ENCODE measurements around the gene PHF21A.

PHF21A gene

DNA sequence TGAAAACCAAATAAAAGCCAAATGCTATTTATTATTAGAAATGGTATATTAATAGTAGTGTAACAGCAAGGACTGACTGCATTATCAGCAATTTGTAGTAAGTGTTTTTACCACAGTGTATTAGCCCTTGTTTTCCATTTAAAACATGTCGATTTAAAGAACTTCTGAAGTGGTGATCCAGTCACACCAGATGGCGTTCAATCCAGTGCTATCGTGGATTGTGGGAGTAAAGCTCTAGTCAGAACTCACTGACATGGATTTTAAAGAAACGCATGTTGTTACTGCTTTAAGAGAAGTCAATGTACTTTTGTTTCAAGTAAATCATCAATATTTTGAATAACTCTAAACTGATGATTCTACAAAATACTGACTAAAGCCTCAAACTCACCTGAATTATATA is 147.7 kb downstream of the PHF21A start:
- no peak for DNase-seq

DNA sequence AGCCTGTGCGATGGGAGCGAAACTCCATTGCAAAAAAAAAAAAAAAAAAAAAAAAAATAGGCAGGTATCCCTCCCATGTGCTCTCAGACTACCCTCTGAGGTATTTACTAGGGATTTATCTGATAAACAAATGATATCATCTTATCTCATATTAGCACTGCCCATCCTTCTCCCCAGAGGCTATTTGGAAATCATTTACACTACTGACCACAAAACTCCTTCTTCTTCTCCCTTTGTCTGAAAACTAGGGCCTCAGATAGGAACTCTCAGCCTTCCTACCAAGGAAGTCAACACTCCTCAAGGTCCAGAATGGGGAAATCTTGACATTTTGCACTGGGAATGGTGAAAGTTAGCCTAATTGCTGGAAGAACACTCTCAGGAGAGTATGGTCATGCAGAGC is 152.4 kb downstream of the PHF21A start:
- no peak for DNase-seq

DNA sequence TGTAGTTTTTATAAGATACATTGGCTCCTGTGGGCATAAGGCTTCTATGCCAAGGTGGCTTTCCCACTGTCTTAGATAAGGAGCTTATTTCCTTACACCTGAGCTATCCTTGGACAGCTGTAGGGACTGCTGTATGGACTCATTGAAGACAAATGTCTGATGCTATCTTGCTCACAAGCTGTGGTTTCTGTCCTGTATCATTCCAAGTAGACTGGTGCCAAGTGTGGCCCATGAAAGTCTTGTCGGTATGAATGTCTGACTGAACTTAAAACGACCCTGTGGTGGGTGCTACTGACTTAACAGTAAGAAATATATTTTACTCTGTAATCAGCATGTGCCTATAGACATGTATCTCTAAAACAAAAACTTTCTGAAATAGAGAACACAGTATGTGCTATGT is 153.7 kb downstream of the PHF21A start:
- no peak for DNase-seq

DNA sequence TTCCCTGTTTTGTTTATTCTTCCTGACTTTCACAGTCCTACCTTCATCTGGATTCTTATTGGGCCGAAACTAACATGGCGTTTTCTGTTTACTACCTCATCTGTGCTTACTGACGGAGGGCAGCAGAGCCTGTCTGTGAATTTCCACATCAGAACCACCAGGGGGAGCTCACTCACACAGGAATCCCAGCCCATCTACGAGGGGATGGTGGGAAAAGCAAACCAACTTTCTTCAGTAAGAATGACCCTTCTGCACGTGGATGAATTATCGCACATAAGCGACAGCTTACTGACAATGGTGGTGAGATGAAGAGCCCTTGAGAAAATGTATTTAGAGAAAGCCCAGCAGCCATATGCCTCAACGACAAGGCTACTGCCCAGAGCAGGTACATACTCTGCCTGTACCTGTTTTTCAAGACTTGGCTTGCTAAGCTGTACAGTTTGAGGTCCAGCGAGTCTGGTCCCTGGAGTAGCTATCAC is 156.3 kb downstream of the PHF21A start:
- peak; percentile 80 for DNase-seq

DNA sequence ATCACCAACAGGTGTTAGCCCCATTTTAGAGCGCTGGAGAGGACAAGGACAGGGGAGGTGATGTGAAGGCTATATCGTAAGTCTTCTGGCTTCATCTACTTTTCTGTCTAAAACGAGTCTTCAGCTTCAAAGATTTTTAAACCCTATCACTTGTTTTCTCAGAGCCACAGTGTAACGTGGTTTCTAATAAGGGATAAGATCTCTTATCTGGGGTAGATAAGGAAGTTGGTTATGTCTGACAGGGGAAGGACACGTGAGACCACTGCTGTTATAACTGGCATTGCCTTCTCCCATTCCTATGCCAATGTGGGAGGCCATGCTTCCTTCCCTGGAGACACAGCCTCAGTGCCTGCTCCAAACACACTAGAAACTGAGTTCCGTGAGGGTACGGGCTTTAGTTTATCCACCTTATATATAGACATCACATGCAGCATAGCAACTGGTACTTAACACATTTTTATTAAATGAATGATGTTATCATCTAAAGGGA is 159.5 kb downstream of the PHF21A start:
- no peak for DNase-seq

DNA sequence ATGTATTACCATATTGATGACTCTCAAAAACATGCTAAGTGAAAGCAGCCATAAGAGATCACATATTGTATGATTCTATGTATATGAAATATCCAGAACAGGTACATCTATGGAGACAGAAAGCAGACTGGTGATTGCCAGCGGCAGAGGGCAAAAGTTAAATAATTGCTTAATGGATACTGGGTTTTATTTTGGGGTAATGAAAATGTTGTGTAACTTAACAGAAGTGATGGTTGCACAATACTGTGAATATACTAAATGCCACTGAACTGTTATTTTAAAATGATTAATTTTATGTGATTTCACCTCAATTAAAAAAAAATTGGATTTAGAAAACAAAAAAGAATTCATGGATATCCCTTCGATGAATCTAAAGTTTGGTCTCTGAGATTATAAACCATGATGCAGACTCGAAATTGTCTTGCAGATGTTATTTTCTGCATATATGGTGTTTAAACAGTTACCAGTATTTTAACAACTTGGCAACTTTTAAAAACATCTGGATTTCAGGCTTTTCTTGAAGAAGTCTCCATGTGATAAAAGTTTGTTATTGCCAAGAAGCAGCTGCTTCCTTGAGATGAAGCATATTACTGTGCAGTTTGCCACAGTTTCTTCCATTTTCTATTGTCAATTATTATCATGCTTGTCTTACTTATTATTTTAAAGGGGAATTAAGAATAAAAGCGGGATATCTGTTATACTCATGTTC is 160.7 kb downstream of the PHF21A start:
- no peak for DNase-seq

DNA sequence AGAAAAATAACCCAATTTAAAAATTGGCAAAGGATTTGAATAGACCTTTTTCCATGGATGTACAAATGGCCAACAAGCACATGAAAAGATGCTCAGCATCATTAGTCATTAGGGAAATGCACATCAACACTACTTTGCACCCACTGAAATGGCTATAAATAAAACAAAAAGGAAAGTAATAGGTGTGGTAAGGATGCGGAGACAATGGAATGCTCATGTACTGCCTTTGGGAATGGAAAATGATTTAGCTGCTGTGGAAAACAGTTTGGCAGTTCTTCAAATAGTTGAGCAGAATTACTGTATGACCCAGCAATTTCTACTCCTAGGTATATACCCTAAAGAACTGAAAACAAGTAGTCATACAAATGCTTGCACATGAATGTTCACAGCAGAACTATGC is 161.4 kb downstream of the PHF21A start:
- peak; percentile 4 for DNase-seq

DNA sequence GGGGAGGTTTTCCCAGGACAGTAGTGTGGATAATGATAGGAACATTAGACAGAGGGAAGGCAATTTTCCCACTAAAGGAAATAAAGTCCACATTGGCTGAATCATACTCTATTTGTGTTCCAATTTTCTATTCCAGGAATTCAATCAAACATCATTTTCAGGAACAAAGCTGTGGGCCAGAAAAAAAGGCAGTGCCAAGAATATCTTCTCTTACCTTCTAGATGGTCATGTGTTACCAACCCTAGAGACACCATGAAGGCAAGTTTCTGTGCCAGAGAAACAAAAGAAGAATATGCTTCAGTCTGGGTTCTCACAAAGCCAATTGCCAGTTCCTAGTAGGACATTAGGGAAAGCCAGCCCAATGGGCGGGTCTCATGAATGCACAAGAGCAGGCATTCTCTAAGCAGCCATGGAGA is 171.3 kb downstream of the PHF21A start:
- no peak for DNase-seq

DNA sequence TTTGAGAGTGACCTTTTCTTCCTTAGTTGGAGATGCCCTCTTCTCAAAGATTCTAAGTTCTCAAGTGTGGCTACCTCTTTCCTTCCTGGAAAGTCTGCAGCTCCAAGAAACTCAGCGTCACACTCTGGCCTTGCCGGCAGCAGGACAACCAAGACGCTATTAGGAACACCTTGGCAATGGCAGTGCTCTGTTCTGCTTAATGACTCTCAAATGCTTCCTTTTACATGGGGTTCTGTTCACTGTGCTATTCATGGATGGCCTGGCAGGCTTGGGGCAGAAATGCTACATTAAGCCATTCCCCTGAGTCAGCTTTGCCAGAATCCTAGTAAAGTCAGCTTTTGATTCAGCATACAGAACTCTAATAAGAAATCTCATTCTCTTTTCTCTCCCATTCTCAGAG is 172.9 kb downstream of the PHF21A start:
- no peak for DNase-seq

DNA sequence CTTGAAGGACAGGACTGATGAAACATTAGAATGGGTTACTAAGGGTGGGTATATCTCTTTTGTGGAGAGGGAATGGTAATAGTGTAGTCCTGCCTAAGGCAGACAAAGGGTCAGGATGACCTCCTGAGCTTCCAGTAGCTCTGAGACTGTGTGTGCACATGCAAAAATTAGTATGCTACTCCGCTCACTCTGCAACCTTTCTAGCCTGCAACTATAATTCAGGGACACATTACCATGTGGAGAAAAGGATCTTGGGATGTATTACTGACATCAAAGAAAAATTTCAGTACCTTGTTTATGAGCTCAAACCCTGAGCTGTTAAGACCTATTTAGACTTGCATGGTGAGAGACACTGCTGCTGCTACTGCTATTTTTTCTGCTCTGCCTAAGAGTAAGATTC is 173.4 kb downstream of the PHF21A start:
- no peak for DNase-seq

DNA sequence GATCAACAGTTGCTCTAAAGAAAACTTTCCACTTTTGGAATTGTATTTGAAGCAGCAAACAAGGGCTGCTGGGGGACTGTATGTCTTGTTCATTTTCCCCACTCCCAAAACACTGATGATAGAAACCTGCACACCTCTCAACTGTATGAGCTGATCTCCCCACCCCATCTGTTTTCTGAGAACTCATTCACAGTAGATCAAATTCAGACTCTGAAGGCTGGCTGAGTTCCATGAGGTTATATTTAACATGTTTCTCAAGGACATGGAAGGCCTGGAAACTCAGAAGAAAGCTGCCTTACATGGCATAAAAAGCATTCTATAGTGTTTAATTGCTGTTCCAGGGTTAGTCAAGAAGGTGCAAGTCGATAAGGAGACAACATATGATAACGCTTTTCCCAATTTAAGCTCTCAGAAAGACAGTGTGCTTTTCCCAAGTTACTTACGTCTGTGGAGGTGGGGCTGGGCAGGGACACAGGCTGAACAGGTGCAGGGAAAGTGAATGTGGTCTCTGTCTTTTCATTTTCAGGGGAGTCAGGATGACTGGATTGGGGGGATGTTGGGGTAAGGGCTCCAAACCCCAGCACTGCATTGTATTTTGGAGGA is 175.8 kb downstream of the PHF21A start:
- no peak for DNase-seq

DNA sequence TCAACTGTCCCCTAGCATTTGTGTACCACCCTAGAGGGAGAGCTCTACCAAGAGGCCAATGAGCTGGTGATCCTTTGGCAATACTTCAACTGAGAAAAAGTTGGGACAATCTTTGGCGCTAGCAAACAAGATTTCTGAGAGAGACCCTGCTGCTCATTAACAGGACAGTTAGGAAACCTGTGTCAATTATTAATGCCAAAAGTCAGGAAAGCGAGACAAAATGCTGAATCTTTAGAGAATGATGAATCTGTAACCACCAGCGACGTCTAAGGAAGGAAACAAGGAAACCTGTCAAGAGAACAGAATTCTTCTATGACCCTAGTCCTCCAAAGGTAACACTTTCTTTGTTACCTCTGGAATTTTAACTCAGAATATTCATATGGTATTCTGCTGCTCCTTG is 178.9 kb downstream of the PHF21A start:
- DNase-seq = no peak

DNA sequence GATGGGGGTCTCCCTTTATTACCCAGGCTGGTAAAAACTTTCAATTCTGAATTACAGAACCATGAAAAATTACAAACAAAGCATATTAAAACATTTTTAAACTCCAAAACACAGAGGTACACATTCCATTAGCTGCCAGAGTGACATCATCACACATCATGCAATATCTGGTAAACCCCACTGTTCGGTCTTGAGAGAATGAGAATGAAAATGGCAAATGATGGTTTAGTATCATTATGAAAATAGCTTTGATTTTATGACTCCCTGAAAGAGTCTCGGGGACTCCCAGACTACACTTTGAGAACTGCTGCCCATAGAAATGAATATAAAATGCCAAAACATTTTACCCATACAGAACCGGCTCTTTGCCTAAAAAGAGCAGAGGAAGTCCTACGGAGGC is 180.0 kb downstream of the PHF21A start:
- no peak for DNase-seq

DNA sequence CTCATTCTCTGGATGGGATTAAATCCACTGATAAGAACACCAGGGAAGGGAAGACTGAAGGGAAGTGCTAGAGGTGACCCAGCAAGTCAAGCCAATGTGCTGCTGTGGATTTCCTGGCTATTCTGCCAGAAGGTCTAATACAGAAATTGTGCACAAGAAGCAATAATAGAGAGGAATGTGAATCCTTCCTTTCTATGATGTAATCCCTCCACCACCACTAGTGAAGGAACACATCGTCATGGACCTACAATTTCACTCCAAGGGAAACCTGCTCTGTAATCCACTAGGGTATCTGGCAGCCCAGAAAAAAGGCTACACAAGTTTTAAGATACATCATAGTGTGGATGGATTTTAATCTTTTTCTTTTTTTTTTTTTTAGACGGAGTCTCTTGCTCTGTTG is 181.4 kb downstream of the PHF21A start:
- no peak for DNase-seq

DNA sequence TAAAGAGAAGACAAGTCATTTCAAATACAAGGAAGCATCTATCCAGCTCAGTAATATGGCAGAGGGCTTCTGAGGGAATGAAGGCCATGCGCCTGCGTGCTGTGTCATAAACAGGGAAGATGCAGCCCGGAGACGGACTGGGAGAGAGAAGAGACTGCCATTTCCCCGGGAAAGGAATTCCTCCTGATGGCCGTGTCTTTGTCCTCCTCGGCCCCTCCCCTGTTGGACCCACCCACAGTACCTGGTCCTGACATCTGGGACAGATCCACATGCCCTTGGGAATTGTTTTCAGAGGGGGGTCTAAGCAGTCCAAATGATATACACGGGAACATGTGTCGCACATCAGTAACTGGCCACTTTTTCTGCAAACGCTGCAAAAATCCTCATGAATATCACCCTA is 183.3 kb downstream of the PHF21A start:
- no peak for DNase-seq

DNA sequence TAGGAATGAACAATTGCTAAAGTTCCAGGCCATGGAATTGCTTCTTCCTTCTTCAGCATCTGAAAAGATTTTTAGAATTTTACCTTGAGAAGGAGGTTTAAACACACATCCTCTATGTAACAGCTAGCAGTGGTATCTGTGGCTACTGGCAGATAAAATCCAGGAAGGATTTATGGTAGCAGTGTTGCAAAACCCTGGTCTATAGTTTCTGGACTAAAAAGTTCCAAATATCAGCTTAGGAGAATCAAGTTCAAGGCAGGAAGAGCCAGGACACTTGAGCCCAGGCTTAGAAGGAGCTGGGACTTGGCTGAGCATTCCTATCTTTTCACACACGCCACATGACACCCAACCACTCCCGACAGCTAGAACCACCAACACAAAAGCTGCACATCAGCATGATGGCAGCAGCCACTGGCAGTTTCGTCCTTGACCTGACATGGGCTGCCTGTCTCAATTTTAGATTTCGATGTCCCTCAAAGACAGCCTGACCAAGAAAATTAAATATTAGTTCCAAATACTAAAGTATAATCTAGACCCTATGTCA is 184.7 kb downstream of the PHF21A start:
- DNase-seq = no peak

DNA sequence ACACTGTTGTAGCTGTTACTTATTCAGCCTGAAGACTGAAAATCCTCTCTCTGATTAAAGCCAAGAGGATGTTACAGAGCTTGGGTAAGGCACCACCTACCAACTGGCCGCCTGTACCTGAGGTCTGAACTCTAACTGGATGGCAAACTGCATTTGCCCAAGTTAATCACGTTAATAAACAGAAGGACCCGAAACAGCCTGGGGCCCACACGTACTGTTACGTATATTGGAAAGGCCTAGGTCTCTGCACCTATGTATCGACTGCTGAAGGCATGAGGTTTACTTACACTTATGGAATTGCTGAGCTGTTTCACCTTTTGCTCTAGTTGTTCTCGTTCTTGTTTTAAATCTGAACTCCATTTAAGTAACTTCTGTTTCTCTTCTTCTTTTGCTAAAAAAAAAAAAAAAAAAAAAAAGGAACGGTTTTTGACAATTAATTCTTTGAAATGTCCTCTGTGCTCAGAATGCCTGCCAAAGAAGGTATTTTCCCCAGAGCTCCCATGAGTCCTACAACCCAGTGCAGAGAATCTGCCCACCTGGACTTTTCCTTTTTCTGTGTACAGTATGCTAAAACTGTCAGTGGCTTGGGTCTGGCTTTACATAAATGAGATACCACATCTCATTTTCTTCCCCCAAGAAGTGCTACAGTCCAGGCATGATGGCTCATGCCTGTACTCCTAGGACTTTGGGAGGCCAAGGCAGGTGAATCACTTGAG is 185.7 kb downstream of the PHF21A start:
- DNase-seq = no peak

DNA sequence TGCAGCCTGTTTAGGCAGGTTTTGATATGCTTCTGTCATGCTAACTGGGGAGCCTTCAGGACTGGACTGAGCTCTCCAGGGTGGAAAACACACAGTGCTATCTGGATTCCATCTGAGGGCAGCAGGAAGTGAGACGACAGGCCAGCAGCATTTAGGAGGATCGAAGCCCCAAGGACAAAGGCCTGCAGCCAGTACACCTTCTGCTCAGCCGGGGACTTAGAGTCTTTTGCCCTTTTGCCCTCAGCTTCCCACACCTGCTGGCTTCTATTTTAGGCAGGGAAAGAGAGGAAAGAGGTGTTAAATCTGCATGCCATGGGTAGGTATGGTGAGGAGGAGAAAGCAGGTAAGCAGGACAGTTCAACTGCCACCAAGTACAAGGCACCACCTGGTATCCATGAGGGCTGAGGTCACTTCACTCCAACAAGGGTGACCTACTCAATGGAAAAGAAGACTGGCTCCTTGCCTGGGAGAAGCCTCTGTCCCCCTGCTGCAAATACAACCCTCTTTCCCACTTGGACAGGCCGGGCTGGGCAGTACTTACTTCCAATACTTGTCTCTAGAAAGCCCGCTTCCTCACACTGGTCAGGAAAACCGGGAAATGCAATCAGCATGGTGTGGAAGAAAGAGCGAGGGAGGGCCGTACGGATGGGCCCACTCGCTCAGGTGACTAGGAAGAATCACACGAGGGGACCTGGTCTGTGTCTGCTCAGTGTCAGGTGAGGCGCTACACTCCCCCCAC is 186.5 kb downstream of the PHF21A start:
- no peak for DNase-seq

DNA sequence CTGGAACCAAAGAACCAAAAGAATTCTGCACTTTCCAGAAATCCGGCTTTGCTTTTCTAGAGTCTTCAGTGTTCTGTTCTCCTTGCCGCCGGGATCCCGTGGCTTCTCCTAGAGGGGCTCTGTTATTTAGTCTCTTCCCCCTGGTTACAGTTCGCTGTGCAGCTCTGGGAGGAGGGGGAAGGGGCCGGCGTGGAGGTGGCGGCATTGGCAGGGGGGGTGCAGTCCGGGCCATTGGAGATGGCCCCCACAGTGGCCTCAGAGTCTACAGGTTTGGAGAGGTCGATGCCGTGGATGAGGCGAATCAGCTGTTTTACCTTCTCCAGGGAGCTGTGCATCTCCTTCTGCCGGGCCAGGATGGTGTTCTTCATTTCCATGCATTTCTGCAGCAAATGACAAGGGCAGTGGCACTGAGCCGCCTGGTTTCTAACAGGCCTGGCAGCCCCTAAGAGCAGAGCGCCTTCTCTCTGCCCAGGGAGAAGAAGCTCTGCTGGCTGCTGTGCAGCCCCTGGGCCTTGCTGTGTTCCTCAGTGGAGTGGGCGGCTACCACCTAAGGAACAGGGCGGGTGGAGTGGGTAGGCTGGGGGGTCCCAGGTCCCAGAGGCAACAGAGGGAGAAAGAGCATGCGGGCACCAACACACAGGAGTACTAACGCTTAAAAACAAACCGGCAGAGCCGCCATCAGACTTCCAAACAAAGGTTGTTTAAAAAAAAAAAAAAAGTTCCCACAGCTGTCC is 187.2 kb downstream of the PHF21A start:
- DNase-seq = no peak

DNA sequence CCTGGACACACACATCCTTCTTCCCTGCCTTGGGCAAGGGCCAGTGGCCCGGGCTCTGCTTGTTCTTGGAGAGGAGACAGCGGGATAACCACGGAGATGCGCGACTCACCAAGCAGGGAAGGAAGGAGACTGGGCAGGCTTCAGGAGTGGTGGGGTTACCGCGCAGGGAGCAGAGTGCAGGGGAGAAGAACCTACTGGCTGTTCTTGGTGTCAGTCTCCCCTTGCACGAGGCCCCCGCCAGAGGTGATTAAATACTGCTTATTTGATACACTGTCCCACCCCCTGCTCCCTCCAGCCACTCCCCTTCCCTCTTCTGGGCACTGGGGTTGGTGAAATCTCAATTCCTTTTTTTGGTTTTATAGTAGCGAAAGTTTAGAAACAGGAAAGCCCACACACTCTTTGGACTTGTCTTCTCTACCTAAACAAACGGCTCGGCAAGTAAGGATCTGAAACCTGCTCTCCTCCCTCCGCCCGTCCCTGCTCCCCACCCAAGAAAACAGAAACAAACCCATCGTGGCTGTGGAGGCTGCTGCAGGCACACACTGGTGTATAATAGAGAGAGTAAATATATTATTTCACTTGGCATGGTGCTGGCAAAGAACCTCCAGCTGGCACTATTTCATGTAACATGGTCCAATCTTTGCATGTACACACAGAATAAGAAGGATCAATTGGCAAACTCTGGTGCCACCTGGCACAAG is 188.0 kb downstream of the PHF21A start:
- DNase-seq = peak; percentile 42

DNA sequence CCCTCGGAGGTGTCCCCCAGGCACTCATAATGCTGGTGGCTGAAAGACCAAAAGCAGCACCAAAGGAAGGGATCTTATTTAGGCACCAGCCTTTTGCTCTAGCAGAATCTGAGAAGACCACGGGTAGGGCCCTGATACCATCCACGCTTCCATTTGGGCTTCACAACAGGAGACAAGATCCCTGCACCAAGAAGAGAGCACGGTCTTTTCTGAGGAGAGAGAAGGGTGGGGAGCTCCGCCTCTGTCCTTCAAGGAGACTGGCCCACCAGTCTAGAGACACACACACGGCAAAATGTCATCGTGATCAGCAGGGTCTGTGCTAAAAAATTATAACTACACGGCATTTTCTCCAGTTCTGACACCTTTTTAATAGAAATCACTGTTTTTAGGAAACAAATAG is 189.0 kb downstream of the PHF21A start:
- no peak for DNase-seq

DNA sequence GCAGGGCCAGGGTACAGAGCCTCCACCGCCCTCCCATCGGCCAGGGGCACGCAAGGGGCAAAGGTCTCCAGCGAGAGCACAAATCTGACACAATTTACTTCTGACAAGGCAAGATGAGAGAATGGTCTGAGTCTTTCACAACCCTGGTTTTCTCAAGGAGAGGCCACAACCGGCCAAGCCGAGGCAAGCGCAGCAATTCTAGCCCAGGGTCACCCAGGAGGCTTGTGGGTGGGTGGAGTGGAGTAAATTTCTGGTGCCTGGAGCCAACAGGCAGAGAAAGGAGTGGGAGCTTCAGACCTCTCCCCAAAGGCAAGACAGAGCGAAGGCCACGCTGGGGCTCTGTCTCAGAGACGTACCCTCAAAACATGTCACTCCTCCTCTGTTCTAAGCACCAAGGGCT is 189.5 kb downstream of the PHF21A start:
- DNase-seq = no peak

All from EL (cell line).